Amniotic epithelial cell (primary cell): ENCODE data around the gene NOM1.
"Not testable (repeated sequence)": the region's sequence is repeated elsewhere in the genome, so short reads cannot be mapped to it uniquely, and the experiment has no call there.

Source experiments
- DNase-seq: peaks from one replicate; pipeline ENCODE4 v3.0.0-alpha.2; 2010; ENCODE audit warnings: low read depth

The NOM1 gene

DNA sequence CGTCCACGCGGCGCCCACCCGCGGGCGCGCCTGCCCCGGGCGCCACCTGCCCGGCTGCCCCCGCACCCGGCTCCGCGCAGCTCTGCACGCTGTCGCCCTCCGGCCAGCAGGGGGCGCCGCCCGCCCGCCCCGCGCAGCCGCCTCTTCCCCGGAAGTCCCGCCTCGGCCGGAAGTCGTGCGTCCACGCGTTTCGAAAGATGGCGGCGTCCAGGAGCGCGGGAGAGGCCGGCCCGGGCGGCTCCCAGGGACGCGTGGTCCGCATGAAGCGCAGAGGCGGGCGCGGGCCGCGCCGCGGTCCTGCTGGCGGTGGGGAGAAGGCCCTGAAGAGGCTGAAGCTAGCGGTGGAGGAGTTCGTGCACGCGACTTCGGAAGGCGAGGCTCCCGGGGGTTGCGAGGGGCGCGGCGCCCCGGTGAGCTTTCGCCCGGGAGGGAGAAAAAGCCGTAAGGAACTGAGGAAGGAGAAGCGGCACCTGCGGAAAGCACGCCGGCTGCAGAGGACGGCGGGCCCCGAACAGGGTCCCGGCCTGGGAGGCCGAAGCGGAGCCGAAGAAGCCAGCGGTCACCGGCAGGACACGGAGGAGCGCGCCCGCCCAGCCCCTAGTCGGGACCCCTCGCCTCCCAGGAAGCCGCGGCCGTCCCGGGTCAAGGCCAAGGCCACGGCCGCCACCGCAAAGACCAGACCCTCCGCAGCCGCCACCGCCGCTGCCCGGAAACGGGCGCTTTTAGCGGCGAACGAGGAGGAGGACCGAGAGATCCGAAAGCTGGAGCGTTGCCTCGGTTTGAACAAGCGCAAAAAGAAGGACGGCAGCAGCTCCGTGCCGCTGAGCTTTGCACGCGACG lies at the start of gene NOM1:
NOM1 (plus strand) TSS at position 172 of the 840 bp plus-strand sequence; CDS start at position 198, 26 bp downstream.
- peak; percentile 62 for DNase-seq

DNA sequence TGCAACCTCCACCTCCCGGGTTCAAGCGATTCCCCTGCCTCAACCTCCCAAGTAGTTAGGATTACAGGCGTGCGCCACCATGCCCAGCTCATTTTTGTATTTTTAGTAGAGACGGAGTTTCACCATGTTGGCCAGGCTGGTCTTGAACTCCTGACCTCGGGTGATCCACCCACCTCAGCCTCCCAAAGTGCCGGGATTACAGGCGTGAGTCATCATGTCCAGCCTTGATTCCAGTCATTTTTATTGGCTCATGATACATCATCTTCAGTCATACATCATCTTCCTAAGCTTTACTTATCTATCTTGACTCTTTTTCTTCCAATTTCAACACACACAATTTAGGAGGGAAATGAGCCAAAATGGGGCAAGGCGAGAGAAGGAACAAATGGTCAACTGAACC lies 49.4 kb upstream of the NOM1 start:
- DNase-seq: peak; percentile 69

- DNase-seq: no peak
Measured at GRCh38 chr7:156903232-156903909, 46.1 kb upstream of the NOM1 start.

GRCh38 chr7:156906200-156906649 lies 43.3 kb upstream of the NOM1 start:
- DNase-seq: no peak

- DNase-seq: peak; percentile 51
Measured at GRCh38 chr7:156907656-156908055, 41.9 kb upstream of the NOM1 start.

DNA sequence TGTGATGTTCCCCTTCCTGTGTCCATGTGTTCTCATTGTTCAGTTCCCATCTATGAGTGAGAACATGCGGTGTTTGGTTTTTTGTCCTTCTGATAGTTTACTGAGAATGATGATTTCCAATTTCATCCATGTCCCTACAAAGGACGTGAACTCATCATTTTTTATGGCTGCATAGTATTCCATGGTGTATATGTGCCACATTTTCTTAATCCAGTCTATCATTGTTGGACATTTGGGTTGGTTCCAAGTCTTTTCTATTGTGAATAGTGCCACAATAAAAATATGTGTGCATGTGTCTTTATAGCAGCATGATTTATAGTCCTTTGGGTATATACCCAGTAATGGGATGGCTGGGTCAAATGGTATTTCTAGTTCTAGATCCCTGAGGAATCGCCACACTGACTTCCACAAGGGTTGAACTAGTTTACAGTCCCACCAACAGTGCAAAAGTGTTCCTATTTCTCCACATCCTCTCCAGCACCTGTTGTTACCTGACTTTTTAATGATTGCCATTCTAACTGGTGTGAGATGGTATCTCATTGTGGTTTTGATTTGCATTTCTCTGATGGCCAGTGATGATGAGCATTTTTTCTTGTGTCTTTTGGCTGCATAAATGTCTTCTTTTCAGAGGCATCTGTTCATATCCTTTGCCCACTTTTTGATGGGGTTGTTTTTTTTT lies 39.8 kb upstream of the NOM1 start:
- not testable (repeated sequence) for DNase-seq

DNA sequence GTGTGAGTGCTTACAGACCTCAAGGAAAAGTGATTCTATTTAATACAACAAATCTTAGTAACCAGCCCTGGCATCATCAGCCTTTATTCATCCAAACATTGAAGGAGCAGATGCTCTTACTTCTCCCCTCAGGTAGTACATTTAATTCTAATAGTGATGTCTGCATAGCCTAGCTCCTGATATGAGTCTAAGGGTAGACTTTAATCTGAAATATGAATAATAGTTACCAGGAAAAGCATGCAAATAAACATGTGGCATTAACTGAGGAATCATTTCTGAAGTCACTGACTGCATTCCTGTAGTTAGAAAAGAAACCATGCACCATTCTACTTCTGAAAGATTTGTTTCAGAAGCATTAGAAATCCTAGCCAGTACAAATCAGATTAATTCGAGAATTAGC lies 30.9 kb upstream of the NOM1 start:
- no peak for DNase-seq

DNA sequence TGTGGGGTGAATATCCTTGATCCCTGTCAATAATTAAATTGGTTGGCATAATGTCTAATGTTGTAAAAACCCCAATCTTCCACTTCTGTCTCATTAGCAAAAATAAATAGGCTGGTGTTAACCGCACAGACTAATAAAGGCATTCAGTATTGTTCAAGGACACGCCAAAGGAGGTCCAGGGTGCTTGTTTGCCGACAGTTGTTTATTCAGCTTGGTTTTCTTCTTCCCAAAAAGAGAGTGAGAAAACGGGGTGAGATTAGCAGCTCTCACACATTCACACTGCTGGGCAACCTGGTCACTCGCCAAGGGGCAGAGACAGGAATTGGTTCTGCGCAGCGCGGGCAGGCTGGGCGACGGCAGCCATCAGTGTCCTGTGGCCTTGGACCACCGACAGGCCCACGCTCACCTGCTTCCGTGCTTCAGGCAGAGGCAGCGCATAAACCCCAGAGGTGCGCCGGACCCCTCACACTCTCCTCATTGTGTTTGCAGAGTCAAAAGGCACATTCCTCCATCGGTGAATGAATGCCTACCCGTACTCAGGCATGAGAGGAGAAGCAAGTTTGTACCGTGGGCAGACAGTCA lies 30.3 kb upstream of the NOM1 start:
- no peak for DNase-seq

DNA sequence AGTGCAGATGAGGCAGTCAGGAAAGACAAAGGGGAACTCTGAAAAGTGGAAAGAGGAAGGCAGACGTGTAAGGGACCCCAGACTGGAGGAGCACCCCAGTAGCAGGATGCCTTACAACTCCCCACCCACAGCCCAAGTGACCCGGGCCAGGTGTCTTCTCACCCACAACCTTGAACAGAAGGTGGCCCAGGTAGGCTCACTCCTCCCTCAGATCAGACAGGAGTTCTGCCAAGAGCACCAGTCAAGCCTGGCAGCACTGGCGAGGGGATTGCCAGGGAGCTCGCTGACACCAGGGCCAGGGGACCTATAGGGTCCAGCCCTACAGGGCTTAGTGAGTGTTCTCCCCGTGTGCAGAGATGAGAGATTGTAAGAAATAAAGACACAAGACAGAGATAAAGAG lies 29.4 kb upstream of the NOM1 start:
- no peak for DNase-seq

- DNase-seq: peak; percentile 65
Measured at GRCh38 chr7:156920487-156921373, 28.8 kb upstream of the NOM1 start.

DNA sequence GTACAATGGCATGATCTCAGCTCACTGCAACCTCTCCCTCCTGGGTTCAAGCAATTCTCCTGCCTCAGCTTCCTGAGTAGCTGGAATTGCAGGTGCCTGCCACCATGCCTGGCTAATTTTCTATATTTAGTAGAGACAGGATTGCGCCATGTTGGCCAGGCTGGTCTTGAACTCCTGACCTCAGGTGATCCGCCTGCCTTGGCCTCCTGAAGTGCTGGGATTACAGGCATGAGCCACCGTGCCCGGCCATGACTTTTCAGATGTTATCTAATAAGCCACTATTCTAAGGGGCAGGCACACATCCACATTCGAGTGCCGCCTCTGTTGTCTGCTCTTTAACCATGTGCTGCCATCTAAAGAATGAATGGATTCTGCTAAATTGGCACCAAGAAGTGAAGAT lies 27.2 kb upstream of the NOM1 start:
- not testable (repeated sequence) for DNase-seq

DNA sequence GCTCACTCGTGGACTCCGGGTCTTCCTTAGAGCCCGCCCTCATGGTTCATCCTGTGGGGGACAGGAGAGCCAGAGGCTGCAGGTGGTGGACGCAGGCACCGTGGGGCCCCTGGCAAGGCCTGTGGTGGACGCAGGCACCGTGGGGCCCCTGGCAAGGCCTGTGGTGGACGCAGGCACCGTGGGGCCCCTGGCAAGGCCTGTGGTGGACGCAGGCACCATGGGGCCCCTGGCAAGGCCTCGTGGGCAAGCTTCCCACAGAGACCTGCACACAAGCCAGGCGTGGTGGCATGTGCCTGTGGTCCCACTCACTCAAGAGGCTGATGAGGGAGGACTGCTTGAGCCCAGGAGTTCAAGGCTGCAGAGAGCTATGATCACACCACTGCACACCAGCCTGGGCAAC lies 23.7 kb upstream of the NOM1 start:
- DNase-seq: not testable (repeated sequence)

DNA sequence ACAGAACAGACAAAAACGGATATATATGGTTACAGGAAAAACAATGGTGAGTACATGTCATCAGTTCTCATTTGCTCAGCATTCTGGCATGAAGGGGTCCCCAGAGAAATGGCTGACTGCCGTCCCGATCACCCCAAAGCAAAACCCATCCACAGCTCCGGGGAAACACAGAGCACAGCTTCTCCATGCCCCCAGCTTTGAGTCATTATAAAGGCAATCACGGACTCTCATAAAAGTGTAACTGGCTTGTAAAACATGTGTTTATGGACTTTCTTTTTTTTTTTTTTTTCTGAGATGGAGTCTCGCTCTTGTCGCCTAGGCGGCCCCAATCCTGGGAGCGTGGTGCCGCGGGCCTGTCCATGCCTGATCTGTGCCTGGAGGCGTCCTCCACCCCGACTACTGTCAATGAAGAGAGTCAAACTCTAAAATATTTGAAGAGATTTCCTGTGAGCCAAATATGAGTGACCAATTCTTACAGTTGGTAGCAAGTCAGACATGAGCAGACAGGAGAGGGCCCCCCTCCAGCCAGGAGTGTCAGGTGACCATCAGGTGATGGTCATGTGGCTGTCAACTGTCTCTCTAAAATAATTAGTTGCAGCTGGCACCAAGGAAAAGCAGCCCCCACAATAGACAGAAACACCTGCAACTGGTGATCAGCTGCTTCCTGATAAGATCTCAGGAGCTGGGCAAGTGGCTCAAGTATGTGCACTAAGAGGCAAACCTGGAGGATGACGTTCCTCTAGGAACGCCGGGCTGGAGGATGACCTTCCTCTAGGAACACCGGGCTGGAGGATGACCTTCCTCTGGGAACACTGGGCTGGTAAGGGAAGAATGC lies 21.7 kb upstream of the NOM1 start:
- DNase-seq: no peak

GRCh38 chr7:156928406-156928747 lies 21.1 kb upstream of the NOM1 start:
- DNase-seq: no peak

DNA sequence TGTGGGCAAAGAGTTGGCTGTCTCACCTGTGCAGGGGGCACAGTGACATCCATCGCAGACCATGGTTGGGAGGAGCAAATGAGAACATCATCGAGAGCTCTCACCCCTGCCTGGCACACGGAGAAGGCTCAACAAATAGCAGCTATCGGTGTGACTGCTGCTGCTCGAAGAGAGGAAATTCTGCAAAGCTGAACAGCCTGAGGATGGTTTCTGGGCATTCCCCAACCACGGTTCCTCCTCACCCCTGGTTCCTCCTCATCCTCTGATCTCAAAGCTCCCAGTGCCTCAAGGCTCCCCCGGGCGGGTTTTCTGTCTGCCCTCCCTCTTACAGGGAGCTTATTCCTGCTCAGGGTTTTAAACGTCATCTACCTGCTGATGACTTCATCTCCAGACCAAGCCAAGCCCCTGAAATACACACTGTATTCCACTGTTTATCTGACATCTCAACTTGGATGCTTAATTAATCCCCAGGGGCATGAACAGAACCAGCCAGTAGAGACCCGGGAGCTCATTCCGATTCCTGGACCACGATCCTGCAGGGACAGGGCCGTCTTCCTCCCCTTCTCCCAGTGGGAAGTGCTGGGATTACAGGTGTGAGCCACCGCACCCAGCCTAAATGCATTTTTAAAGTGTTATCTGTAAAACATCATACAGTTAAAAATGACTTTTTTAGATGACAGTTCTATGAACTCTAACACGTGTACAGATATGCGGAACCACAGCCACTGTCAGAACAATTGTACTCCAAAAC lies 19.5 kb upstream of the NOM1 start:
- no peak for DNase-seq

DNA sequence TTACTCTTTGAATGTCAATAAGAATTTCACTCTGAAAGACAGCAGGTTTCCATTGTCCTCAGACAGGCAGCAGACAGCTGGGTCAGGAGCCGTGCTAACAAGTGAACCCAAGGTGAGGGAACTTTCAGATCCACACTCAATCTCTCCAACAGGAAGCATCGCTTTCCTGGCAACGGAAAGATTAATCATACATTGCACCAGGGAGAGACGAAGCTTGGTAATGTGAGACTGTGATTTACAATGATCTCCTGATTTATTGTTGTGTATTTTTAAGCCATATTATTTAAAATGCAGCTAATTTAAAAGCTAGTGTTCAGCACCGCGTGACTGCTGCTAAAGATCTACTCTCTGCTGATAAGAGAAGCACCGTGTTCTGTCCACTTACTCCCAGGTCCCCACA lies 17.5 kb upstream of the NOM1 start:
- peak; percentile 46 for DNase-seq

GRCh38 chr7:156935250-156935649 lies 14.3 kb upstream of the NOM1 start:
- DNase-seq: no peak

- not testable (repeated sequence) for DNase-seq
Measured at GRCh38 chr7:156936766-156937165, 12.7 kb upstream of the NOM1 start.

- no peak for DNase-seq
Measured at GRCh38 chr7:156940421-156941122, 8.9 kb upstream of the NOM1 start.
